OCI-LY7 (cell line): ENCODE results near the gene E2F2. TPM values are rescaled to one million over a fixed set of nuclear protein-coding genes. Genes with fewer than 3 reads are reported as not detected.

Source experiments
- BruUV-seq: library from RNA; stranded (reverse); fragments of 400-500 nt; replicated peaks from 2 replicates; lab custom pipeline; 2021; lab: Mats Ljungman, UMichigan
- CTCF ChIA-PET: fragments of 300-600 bp; sonication (Branson Sonifier 250); formaldehyde crosslinking; loops from one replicate; lab custom pipeline; 2022; ENCODE audit warnings: antibody characterized with exemption; ENCODE audit not compliant: unreplicated experiment; lab: Charles Lee
- POLR2A ChIA-PET: fragments of 300-600 bp; sonication (Branson Sonifier 250); formaldehyde crosslinking; loops from one replicate; lab custom pipeline; 2022; ENCODE audit warnings: antibody characterized with exemption; lab: Charles Lee
- DNase-seq: peaks from one replicate; pipeline ENCODE4 v3.0.0-alpha.2; 2015; ENCODE audit warnings: low spot score
- H2AFZ ChIP-seq: fragments of 200-600 bp; sonication (generic), shearing (Covaris generic); 2 replicates; pipeline ENCODE4 v1.6.1; 2014; ENCODE audit warnings: mild to moderate bottlenecking, antibody characterized with exemption, low read length, moderate library complexity
- H3K27ac ChIP-seq: fragments of 200-600 bp; sonication (generic); 2 replicates; pipeline ENCODE4 v1.5.1; 2014; ENCODE audit warnings: mixed run types, low read depth, mild to moderate bottlenecking, moderate library complexity, low read length, inconsistent platforms; ENCODE audit not compliant: poor library complexity, severe bottlenecking
- H3K36me3 ChIP-seq: fragments of 200-600 bp; sonication (generic); 2 replicates; pipeline ENCODE4 v1.6.1; 2014; ENCODE audit warnings: mild to moderate bottlenecking, antibody characterized with exemption, low read length, moderate library complexity, mixed read lengths; ENCODE audit not compliant: insufficient read depth
- H3K4me1 ChIP-seq: fragments of 200-600 bp; sonication (generic); 2 replicates; pipeline ENCODE4 v1.5.1; 2014; ENCODE audit warnings: mild to moderate bottlenecking, low read length; ENCODE audit not compliant: insufficient read depth, poor library complexity, severe bottlenecking
- H3K4me2 ChIP-seq: fragments of 200-600 bp; sonication (generic); 2 replicates; pipeline ENCODE4 v1.6.1; 2014; ENCODE audit warnings: mild to moderate bottlenecking, low read length
- H3K4me3 ChIP-seq: fragments of 200-600 bp; sonication (generic); 2 replicates; pipeline ENCODE4 v1.5.1; 2014; ENCODE audit warnings: mild to moderate bottlenecking, low read depth, low read length; ENCODE audit not compliant: poor library complexity, severe bottlenecking
- H3K79me2 ChIP-seq: fragments of 200-600 bp; sonication (generic); 2 replicates; pipeline ENCODE4 v1.6.1; 2016; ENCODE audit warnings: low read depth, mild to moderate bottlenecking, low read length, moderate library complexity, mixed read lengths; ENCODE audit not compliant: insufficient read depth
- H3K9me2 ChIP-seq: fragments of 200-600 bp; sonication (generic); 2 replicates; pipeline ENCODE4 v1.6.1; 2016; ENCODE audit warnings: mild to moderate bottlenecking, low read length, mixed read lengths; ENCODE audit not compliant: insufficient read depth
- H3K9me3 ChIP-seq: fragments of 200-600 bp; sonication (generic); 2 replicates; pipeline ENCODE4 v1.6.1; 2014; ENCODE audit warnings: mild to moderate bottlenecking, mixed run types, low read length, mixed read lengths
- H4K20me1 ChIP-seq: fragments of 200-600 bp; sonication (generic); 2 replicates; pipeline ENCODE4 v1.6.1; 2014; ENCODE audit warnings: mild to moderate bottlenecking, antibody characterized with exemption, low read length, moderate library complexity, mixed read lengths; ENCODE audit not compliant: insufficient read depth
- CTCF ChIP-seq: fragments of 200-600 bp; sonication (generic); conservative IDR thresholded peaks from 2 replicates; pipeline ENCODE4 v1.5.1; 2014; ENCODE audit warnings: mild to moderate bottlenecking, antibody characterized with exemption, low read length, moderate library complexity, mixed read lengths
- EZH2phosphoT487 ChIP-seq: fragments of 200-600 bp; sonication (generic); IDR thresholded peaks from 2 replicates; pipeline ENCODE4 v1.6.1; 2018; ENCODE audit warnings: low read depth, borderline replicate concordance, mild to moderate bottlenecking, mixed run types, antibody characterized with exemption, low read length, moderate library complexity, mixed read lengths
- intact Hi-C: fragments of 100-400 bp; cut with micrococcal nuclease; formaldehyde crosslinking; loops from one replicate; pipeline ENCODE4 v1.10.0; 2022; ENCODE audit not compliant: unreplicated experiment
- total RNA-seq, 2 experiments: library from RNA; depleted of rRNA in 1 of 2; stranded (reverse); fragments of >200 nt in 1 of 2; shearing (Covaris generic) in 1 of 2; gene quantifications; 2 replicates each; pipeline ENCODE4 v1.2.3, GENCODE V29; 2014 to 2022

The E2F2 gene
- total RNA-seq, 2 experiments from 2014 or later = 203 to 212 TPM

- H3K4me3 ChIP-seq = peak overlapping the region; percentile 84
- H3K4me2 ChIP-seq = peak overlapping the region; percentile 90
- H3K9me2 ChIP-seq = no peaks in the 10 kb centered on the region
- peaks cover 61% of the 10 kb centered on the region for H3K4me1 ChIP-seq
- ChIA-PET POLR2A (interaction anchor here (0.6 to 6.3 kb wide), 17 partner anchors 11 to 1715 kb away, joined by 3 to 35 read pairs (median 4); partner anchors contain the start of genes HNRNPR, ID3 and ZNF436), CTCF (interaction anchor here (0.5 to 2.0 kb wide), 2 partner anchors 10 to 41 kb away, joined by 7 read pairs; no protein-coding TSS in a partner anchor)
- no peak overlapping the region for H2AFZ ChIP-seq
- no peaks in the 10 kb centered on the region for H3K9me3 ChIP-seq
- peaks cover 100% of the 10 kb centered on the region for H3K79me2 ChIP-seq
- intact Hi-C loops = loop anchor here (1.0 to 10.0 kb wide), 6 partner anchors 14 to 1217 kb away; partner anchors contain the start of genes ASAP3 and HNRNPR
- H4K20me1 ChIP-seq = peaks cover 22% of the 10 kb centered on the region
- TF ChIP-seq CTCF = no peak
- no peak for TF ChIP-seq EZH2phosphoT487
- H3K27ac ChIP-seq = peak overlapping the region; percentile 98
- peaks cover 98% of the 10 kb centered on the region for H3K36me3 ChIP-seq
- BruUV-seq = TSS peak; percentile 41
- DNase-seq = peak; percentile 92
These were observed 5.3 kb downstream of the E2F2 start for GRCh38 chr1:23525558-23526250.

- peak; percentile 89 for DNase-seq
- POLR2A ChIA-PET = interaction anchor here (0.5 to 6.3 kb wide), 25 partner anchors 11 to 1714 kb away, joined by 3 to 35 read pairs (median 4); partner anchors contain the start of genes HNRNPR, ID3 and ZNF436
These were observed 6.2 kb downstream of the E2F2 start for GRCh38 chr1:23524716-23525401.

More at GRCh38 chr1:23524716-23525401, 6.2 kb downstream of the E2F2 start:
- Histone ChIP-seq H3K27ac (peak overlapping the region; percentile 98), H3K4me2 (peak overlapping the region; percentile 90), H4K20me1 (peaks cover 22% of the 10 kb centered on the region), H3K9me3 (no peaks in the 10 kb centered on the region), H3K9me2 (no peaks in the 10 kb centered on the region), H3K4me3 (peak overlapping the region; percentile 84), H2AFZ (no peak overlapping the region), H3K79me2 (peaks cover 99% of the 10 kb centered on the region), H3K36me3 (peaks cover 98% of the 10 kb centered on the region), H3K4me1 (peaks cover 61% of the 10 kb centered on the region)
- BruUV-seq = no TSS peak
- TF ChIP-seq CTCF = no peak
- TF ChIP-seq EZH2phosphoT487 = no peak
- intact Hi-C loops = loop anchor here (1.0 to 10.0 kb wide), 6 partner anchors 14 to 1217 kb away; partner anchors contain the start of genes ASAP3 and HNRNPR
- CTCF ChIA-PET = interaction anchor here (0.5 to 2.0 kb wide), 4 partner anchors 9 to 41 kb away, joined by 3 to 7 read pairs (median 5); no protein-coding TSS in a partner anchor
